Adrenal gland (tissue), 5 donors: Measurements from ENCODE around the gene ATP6V0E1.

ENCODE experiments used
- POLR2A ChIP-seq, 2 donors: fragments of 450-650 bp; IDR thresholded peaks; one replicate each; pipeline ENCODE4 v1.6.1; 2017; ENCODE audit warnings: antibody characterized with exemption in 2 of 2, mild to moderate bottlenecking in 2 of 2, moderate library complexity in 1 of 2
- TF ChIP-seq, protein P1 (sequence below), 6 experiments: fragments of 450-650 bp in 4 of 6; fragments of 200-600 bp in 2 of 6; sonication (generic) in 1 of 6; IDR thresholded peaks; 1 replicate in 5 of 6; 2 replicates in 1 of 6; pipeline versions ENCODE4 v1.5.1 to v1.8.0; 2016 to 2021; ENCODE audit warnings: antibody characterized with exemption in 6 of 6, mild to moderate bottlenecking in 2 of 6, moderate library complexity in 1 of 6
- donor health status: DM: no; HTN: no; CAD: no.

DNA sequence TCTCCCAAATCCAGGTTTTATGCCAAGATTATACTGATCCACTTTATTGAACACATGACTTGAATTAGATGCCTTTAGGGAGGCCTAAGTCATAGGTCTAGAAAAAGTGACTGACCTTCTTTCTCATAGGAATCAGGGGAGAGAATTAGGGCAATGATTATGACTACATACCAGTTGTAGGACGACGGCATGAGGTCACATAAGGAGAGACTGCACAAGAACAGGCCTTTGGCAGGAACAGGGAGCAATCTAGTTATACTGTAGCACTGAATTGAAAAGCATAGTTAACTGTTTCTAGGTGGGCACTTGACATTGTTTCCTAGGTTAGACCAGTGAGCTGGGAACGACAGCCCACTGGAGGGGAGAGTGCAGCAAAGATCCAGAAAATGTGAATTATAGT is 95.3 kb downstream of the ATP6V0E1 start:
- no peak for TF ChIP-seq POLR2A (IDR thresholded peaks at IDR 0.05)
- TF ChIP-seq, protein P1, sequence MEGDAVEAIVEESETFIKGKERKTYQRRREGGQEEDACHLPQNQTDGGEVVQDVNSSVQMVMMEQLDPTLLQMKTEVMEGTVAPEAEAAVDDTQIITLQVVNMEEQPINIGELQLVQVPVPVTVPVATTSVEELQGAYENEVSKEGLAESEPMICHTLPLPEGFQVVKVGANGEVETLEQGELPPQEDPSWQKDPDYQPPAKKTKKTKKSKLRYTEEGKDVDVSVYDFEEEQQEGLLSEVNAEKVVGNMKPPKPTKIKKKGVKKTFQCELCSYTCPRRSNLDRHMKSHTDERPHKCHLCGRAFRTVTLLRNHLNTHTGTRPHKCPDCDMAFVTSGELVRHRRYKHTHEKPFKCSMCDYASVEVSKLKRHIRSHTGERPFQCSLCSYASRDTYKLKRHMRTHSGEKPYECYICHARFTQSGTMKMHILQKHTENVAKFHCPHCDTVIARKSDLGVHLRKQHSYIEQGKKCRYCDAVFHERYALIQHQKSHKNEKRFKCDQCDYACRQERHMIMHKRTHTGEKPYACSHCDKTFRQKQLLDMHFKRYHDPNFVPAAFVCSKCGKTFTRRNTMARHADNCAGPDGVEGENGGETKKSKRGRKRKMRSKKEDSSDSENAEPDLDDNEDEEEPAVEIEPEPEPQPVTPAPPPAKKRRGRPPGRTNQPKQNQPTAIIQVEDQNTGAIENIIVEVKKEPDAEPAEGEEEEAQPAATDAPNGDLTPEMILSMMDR (IDR thresholded peaks at IDR 0.05): no peak
